A673 (cell line): Measurements from ENCODE around the gene KRTAP4-16. TPM values are rescaled to one million over a fixed set of nuclear protein-coding genes. Genes with fewer than 3 reads are reported as not detected.
"Not testable (repeated sequence)": the region's sequence is repeated elsewhere in the genome, so short reads cannot be mapped to it uniquely, and the experiment has no call there.

Experiments used
- BruUV-seq: library from RNA; stranded (reverse); fragments of 400-500 nt; replicated peaks from 2 replicates; lab custom pipeline; 2021; lab: Mats Ljungman, UMichigan
- CTCF ChIA-PET: fragments of 300-600 bp; sonication (Branson Sonifier 250); formaldehyde crosslinking; loops from one replicate; lab custom pipeline; 2022; ENCODE audit warnings: antibody characterized with exemption; lab: Charles Lee
- POLR2A ChIA-PET: fragments of 300-600 bp; sonication (Branson Sonifier 250); formaldehyde crosslinking; loops from one replicate; lab custom pipeline; 2022; ENCODE audit warnings: antibody characterized with exemption; ENCODE audit not compliant: low non-redundant PET; lab: Charles Lee
- DNase-seq: peaks from one replicate; pipeline ENCODE4 v3.0.0-alpha.2; 2015; ENCODE audit warnings: low spot score
- H3K27ac ChIP-seq: fragments of 200-600 bp; sonication (generic); 2 replicates; pipeline ENCODE4 v1.5.1; 2016; ENCODE audit warnings: mixed run types, low read depth, mild to moderate bottlenecking, mixed read lengths, antibody characterized with exemption, low read length; ENCODE audit not compliant: poor library complexity, severe bottlenecking
- H3K27me3 ChIP-seq: fragments of 200-600 bp; sonication (generic); replicated peaks from 2 replicates; pipeline ENCODE4 v1.6.1; 2017; ENCODE audit warnings: mixed run types, low read depth, mild to moderate bottlenecking, mixed read lengths, antibody characterized with exemption, low read length; ENCODE audit not compliant: insufficient read depth, poor library complexity
- H3K36me3 ChIP-seq: fragments of 200-600 bp; sonication (generic); 2 replicates; pipeline ENCODE4 v1.6.1; 2016; ENCODE audit warnings: mixed run types, mild to moderate bottlenecking, mixed read lengths, antibody characterized with exemption, low read length; ENCODE audit not compliant: insufficient read depth, poor library complexity, severe bottlenecking
- H3K4me1 ChIP-seq: fragments of 200-600 bp; sonication (generic); 2 replicates; pipeline ENCODE4 v1.6.1; 2017; ENCODE audit warnings: mixed run types, mild to moderate bottlenecking, mixed read lengths, antibody characterized with exemption, low read length; ENCODE audit not compliant: insufficient read depth, poor library complexity, severe bottlenecking
- H3K4me3 ChIP-seq: fragments of 200-600 bp; sonication (generic); 2 replicates; pipeline ENCODE4 v1.5.1; 2016; ENCODE audit warnings: low read depth, mixed run types, mild to moderate bottlenecking, mixed read lengths, low read length; ENCODE audit not compliant: poor library complexity, severe bottlenecking
- H3K9me3 ChIP-seq: fragments of 200-600 bp; sonication (generic); 2 replicates; pipeline ENCODE4 v1.6.1; 2016; ENCODE audit warnings: mixed run types, low read depth, mild to moderate bottlenecking, mixed read lengths, antibody characterized with exemption, low read length; ENCODE audit not compliant: poor library complexity, severe bottlenecking
- CTCF ChIP-seq: fragments of 300-800, 200-600 bp; sonication (generic); conservative IDR thresholded peaks from 2 replicates; pipeline ENCODE4 v1.5.1; 2017; ENCODE audit warnings: low read depth, mild to moderate bottlenecking, antibody characterized with exemption, low read length, moderate library complexity, mixed read lengths
- EZH2 ChIP-seq: fragments of 200-600 bp; sonication (generic); IDR thresholded peaks from 2 replicates; pipeline ENCODE4 v1.6.1; 2017; ENCODE audit warnings: borderline replicate concordance, low read depth, mild to moderate bottlenecking, mixed read lengths, antibody characterized with exemption, low read length; ENCODE audit not compliant: poor library complexity, severe bottlenecking
- intact Hi-C: fragments of 100-400 bp; cut with micrococcal nuclease; formaldehyde crosslinking; loops from one replicate; pipeline ENCODE4 v1.10.0; 2022; ENCODE audit not compliant: unreplicated experiment
- total RNA-seq: library from RNA; stranded (reverse); gene quantifications from 2 replicates; pipeline ENCODE4 v1.2.3, GENCODE V29; 2021

The KRTAP4-16 gene
- total RNA-seq, 1 experiment from 2014 or later, result not detected

GRCh38 chr17:41063449-41063848 lies 38.6 kb downstream of the KRTAP4-16 start:
- intact Hi-C loops, result no loop called here

GRCh38 chr17:41061964-41062363 lies 40.0 kb downstream of the KRTAP4-16 start:
- no peaks in the 10 kb centered on the region for H3K4me1 ChIP-seq
- H3K9me3 ChIP-seq, result no peaks in the 10 kb centered on the region
- H3K27me3 ChIP-seq, result no peaks in the 10 kb centered on the region
- no TSS peak for BruUV-seq
- ChIA-PET POLR2A (no interaction called here), CTCF (no interaction called here)
- intact Hi-C loops, result no loop called here
- no peaks in the 10 kb centered on the region for H3K36me3 ChIP-seq
- no peak for DNase-seq
- no peak overlapping the region for H3K27ac ChIP-seq
- TF ChIP-seq CTCF, result no peak
- TF ChIP-seq EZH2, result no peak
- no peak overlapping the region for H3K4me3 ChIP-seq

More at GRCh38 chr17:41063449-41063848, 38.6 kb downstream of the KRTAP4-16 start:
- Histone ChIP-seq H3K27ac (no peak overlapping the region), H3K9me3 (no peaks in the 10 kb centered on the region), H3K4me1 (no peaks in the 10 kb centered on the region), H3K36me3 (no peaks in the 10 kb centered on the region), H3K27me3 (no peaks in the 10 kb centered on the region), H3K4me3 (no peak overlapping the region)
- CTCF ChIA-PET, result no interaction called here
- no peak for DNase-seq
- no TSS peak for BruUV-seq
- POLR2A ChIA-PET, result no interaction called here
- TF ChIP-seq CTCF (no peak), EZH2 (no peak)

GRCh38 chr17:41060052-41060604 lies 41.9 kb downstream of the KRTAP4-16 start, which contains the start of gene KRTAP2-3:
Gene KRTAP2-3, minus strand, starts transcription at chr17:41060114. Its CDS starts 64 bp downstream, at chr17:41060050.
- no peak for TF ChIP-seq EZH2
- TF ChIP-seq CTCF, result no peak
- no TSS peak for BruUV-seq
- no peaks in the 10 kb centered on the region for H3K9me3 ChIP-seq
- intact Hi-C loops, result no loop called here
- H3K27ac ChIP-seq, result no peak within 1 kb of the TSS
- no peak within 1 kb of the TSS for H3K4me3 ChIP-seq
- no peak for DNase-seq
- H3K36me3 ChIP-seq, result no peaks in the 10 kb centered on the region
- H3K27me3 ChIP-seq, result no peaks in the 10 kb centered on the region
- POLR2A ChIA-PET, result no interaction called here
- CTCF ChIA-PET, result no interaction called here
- H3K4me1 ChIP-seq, result no peaks in the 10 kb centered on the region

- H3K27ac ChIP-seq, intact Hi-C loops, H3K4me1 ChIP-seq, H3K4me3 ChIP-seq, CTCF ChIA-PET, H3K27me3 ChIP-seq, BruUV-seq, H3K9me3 ChIP-seq, POLR2A ChIA-PET, H3K36me3 ChIP-seq, DNase-seq: not testable (repeated sequence)
Measured at GRCh38 chr17:41059276-41060051, 42.5 kb downstream of the KRTAP4-16 start.
